Measurements from ENCODE around the gene CCDC18.

CCDC18 gene

GRCh38 chr1:93237021-93237420, 56.5 kb downstream of the CCDC18 start:
- ATAC-seq: no peak
- TF ChIP-seq PPARA (CRISPR knock-in tag; IDR thresholded peaks at IDR 0.05; ENCODE audit: borderline replicate concordance): no peak
- no peak for TF ChIP-seq SNAI2 (CRISPR knock-in tag; IDR thresholded peaks at IDR 0.05)
- TF ChIP-seq BACH2 (CRISPR knock-in tag; IDR thresholded peaks at IDR 0.05; ENCODE audit: borderline replicate concordance): no peak
- no peak for TF ChIP-seq GLIS3 (CRISPR knock-in tag; IDR thresholded peaks at IDR 0.05)
- no peak for TF ChIP-seq ZNF565 (CRISPR knock-in tag; conservative IDR thresholded peaks at IDR 0.05; ENCODE audit: low read depth)
- no peak for TF ChIP-seq PATZ1 (CRISPR knock-in tag; IDR thresholded peaks at IDR 0.05; ENCODE audit: borderline replicate concordance)
- TF ChIP-seq POU6F1 (CRISPR knock-in tag; IDR thresholded peaks at IDR 0.05; ENCODE audit: borderline replicate concordance, low read depth): no peak
- TF ChIP-seq CREB5 (CRISPR knock-in tag; IDR thresholded peaks at IDR 0.05; ENCODE audit: low read depth): no peak
- TF ChIP-seq CSRNP3 (CRISPR knock-in tag; IDR thresholded peaks at IDR 0.05): no peak
- TF ChIP-seq TOX (CRISPR knock-in tag; IDR thresholded peaks at IDR 0.05; ENCODE audit: borderline replicate concordance): no peak
- no peak for TF ChIP-seq ZNF70 (CRISPR knock-in tag; IDR thresholded peaks at IDR 0.05)
- TF ChIP-seq ISL1 (CRISPR knock-in tag; IDR thresholded peaks at IDR 0.05): no peak
- TF ChIP-seq CSDC2 (CRISPR knock-in tag; IDR thresholded peaks at IDR 0.05): no peak
- TF ChIP-seq ZC3H10 (CRISPR knock-in tag; IDR thresholded peaks at IDR 0.05): no peak

- no peak for TF ChIP-seq CSDC2 (CRISPR knock-in tag; IDR thresholded peaks at IDR 0.05)
- TF ChIP-seq CREB5 (CRISPR knock-in tag; IDR thresholded peaks at IDR 0.05; ENCODE audit: low read depth): no peak
- no peak for TF ChIP-seq ZNF8 (CRISPR knock-in tag; IDR thresholded peaks at IDR 0.05)
- TF ChIP-seq CSRNP3 (CRISPR knock-in tag; IDR thresholded peaks at IDR 0.05): no peak
- TF ChIP-seq ZFP3 (CRISPR knock-in tag; IDR thresholded peaks at IDR 0.05): no peak
- TF ChIP-seq BACH2 (CRISPR knock-in tag; IDR thresholded peaks at IDR 0.05; ENCODE audit: borderline replicate concordance): no peak
- TF ChIP-seq ZNF565 (CRISPR knock-in tag; conservative IDR thresholded peaks at IDR 0.05; ENCODE audit: low read depth): no peak
- TF ChIP-seq TSHZ2 (CRISPR knock-in tag; IDR thresholded peaks at IDR 0.05): no peak
- TF ChIP-seq ARNTL (CRISPR knock-in tag; IDR thresholded peaks at IDR 0.05; ENCODE audit: borderline replicate concordance, low read depth): no peak
- no peak for TF ChIP-seq GLIS3 (CRISPR knock-in tag; IDR thresholded peaks at IDR 0.05)
- no peak for TF ChIP-seq ZC3H10 (CRISPR knock-in tag; IDR thresholded peaks at IDR 0.05)
- TF ChIP-seq ISL1 (CRISPR knock-in tag; IDR thresholded peaks at IDR 0.05): no peak
- TF ChIP-seq PPARA (CRISPR knock-in tag; IDR thresholded peaks at IDR 0.05; ENCODE audit: borderline replicate concordance): no peak
- no peak for TF ChIP-seq OSR1 (CRISPR knock-in tag; IDR thresholded peaks at IDR 0.05)
- TF ChIP-seq ZFP30 (CRISPR knock-in tag; IDR thresholded peaks at IDR 0.05): no peak
- no peak for TF ChIP-seq TCF4 (CRISPR knock-in tag; IDR thresholded peaks at IDR 0.05; ENCODE audit: borderline replicate concordance)
- no peak for TF ChIP-seq ESRRG (CRISPR knock-in tag; IDR thresholded peaks at IDR 0.05)
- no peak for TF ChIP-seq POU6F1 (CRISPR knock-in tag; IDR thresholded peaks at IDR 0.05; ENCODE audit: borderline replicate concordance, low read depth)
- no peak for ATAC-seq
Measured at GRCh38 chr1:93238425-93238824, 57.9 kb downstream of the CCDC18 start.
